Lung (tissue), 12 donors: Measurements from ENCODE around the gene ACTRT2. TPM values are rescaled to one million over a fixed set of nuclear protein-coding genes. Genes with fewer than 3 reads are reported as not detected.

Experiments
- ATAC-seq: fragments of 200-7000 bp; cut with Tn5 transposase; one replicate; pipeline ENCODE4 v1.9.1; 2020; ENCODE audit warnings: moderate number of reproducible peaks; ENCODE audit not compliant: insufficient read depth, low FRiP score
- DNase-seq, 3 donors: peaks; one replicate each; pipeline ENCODE4 v3.0.0-alpha.2; 2013 to 2017
- H3K27ac ChIP-seq, 2 donors: one replicate each; pipeline ENCODE4 v1.5.1; 2013; ENCODE audit warnings: mild to moderate bottlenecking in 2 of 2, moderate library complexity in 2 of 2, control low read depth in 1 of 2, inconsistent platforms in 1 of 2, low read depth in 1 of 2, low read length in 1 of 2
- H3K27me3 ChIP-seq, 3 donors: one replicate each; pipeline ENCODE4 v1.5.1; 2013; ENCODE audit warnings: low read length in 2 of 3; ENCODE audit not compliant: control insufficient read depth in 3 of 3, insufficient read depth in 3 of 3
- H3K36me3 ChIP-seq, 4 donors: one replicate each; pipeline ENCODE4 v1.5.1; 2013; ENCODE audit warnings: low read length in 4 of 4, mild to moderate bottlenecking in 1 of 4, moderate library complexity in 1 of 4; ENCODE audit not compliant: control insufficient read depth in 4 of 4, insufficient read depth in 4 of 4
- H3K4me1 ChIP-seq, 5 donors: one replicate each; pipeline ENCODE4 v1.5.1; 2013; ENCODE audit warnings: low read length in 5 of 5, mild to moderate bottlenecking in 2 of 5, moderate library complexity in 1 of 5; ENCODE audit not compliant: control insufficient read depth in 5 of 5, insufficient read depth in 5 of 5
- H3K4me3 ChIP-seq: one replicate; pipeline ENCODE4 v1.5.1; 2013; ENCODE audit warnings: mild to moderate bottlenecking, control low read depth, moderate library complexity
- H3K9ac ChIP-seq, 2 donors: one replicate each; pipeline ENCODE4 v1.5.1; 2013; ENCODE audit warnings: low read length in 2 of 2, control low read depth in 1 of 2; ENCODE audit not compliant: insufficient read depth in 1 of 2
- H3K9me3 ChIP-seq, 4 donors: one replicate each; pipeline ENCODE4 v1.5.1; 2013; ENCODE audit warnings: low read length in 3 of 4, mild to moderate bottlenecking in 1 of 4, moderate library complexity in 1 of 4; ENCODE audit not compliant: control insufficient read depth in 4 of 4, insufficient read depth in 3 of 4
- WGBS, 2 donors: extraction: QIAGEN DNeasy Blood & Tissue Kit; methylation state at CpG; one replicate each; pipeline ENCODE4 v1.1.7; 2013; 5-methylcytosine and 5-hydroxymethylcytosine counted together
- polyA plus RNA-seq, 2 donors: library from polyadenylated mRNA; stranded (reverse); fragments of 200-250 nt; gene quantifications; one replicate each; pipeline ENCODE4 v1.2.1, GENCODE V29; 2013
- total RNA-seq, 2 donors: library from RNA; depleted of rRNA in 1 of 2; stranded (reverse); fragments of >200 nt in 1 of 2; gene quantifications; one replicate each; pipeline ENCODE4 v1.2.1, GENCODE V29; 2014 to 2021
- TF ChIP-seq, protein P1 (sequence below): IDR thresholded peaks from 2 replicates; pipeline ENCODE4 v1.5.1; 2012; ENCODE audit warnings: mild to moderate bottlenecking; ENCODE audit errors: control extremely low read depth, extremely low read depth
- donor health status: control.
- donor health status: control.
- donor health status: Bipolar disorder and iron deficiency.
- donor health status: healthy.
- donor health status: DM: yes; HTN: yes; CAD: no.

Gene ACTRT2
- total and polyA plus RNA-seq, 4 donors, result not detected

DNA sequence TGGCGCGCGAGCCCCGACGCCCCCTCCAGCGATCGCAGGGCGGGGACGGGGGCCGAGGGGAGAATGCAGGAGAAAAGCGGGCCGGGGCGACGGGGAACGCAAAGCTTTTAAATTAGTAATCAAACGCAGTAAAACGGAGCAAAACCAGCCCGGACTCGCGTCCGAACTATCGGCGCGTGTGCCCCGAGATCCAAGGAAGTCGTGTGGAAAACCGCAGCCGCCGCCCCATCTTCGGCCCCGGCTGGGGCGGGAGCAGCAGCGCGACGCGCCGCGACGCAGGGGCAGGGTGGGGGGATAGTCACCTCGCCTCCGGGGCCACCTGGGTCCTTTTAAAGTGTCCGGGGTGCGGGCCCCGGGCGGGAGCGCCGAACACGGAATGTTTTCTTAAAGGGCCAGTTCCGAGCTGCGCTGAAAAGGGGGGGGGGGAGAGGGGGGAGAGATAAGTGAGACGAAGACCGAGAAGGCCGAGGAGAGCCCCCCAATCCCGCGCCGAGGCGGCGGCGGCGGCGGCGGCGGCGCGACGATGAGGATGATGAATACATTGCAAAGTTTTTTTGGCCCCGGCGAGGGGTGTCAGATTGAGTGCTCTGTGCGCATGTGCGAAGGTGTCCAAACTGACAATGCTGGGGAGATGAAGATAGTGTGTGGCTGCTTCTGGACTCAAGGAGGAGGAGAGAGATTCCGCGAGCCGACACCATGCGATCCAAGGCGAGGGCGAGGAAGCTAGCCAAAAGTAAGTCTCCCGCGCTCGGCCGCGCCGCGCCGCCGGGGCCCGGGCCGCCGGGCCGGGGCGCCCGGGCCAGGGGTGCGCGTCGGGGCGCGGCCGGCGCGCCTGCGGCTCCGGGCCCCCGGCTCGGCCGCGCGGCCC, 47.5 kb downstream of the ACTRT2 start, which contains the start of gene PRDM16:
TSS of gene PRDM16 (plus strand) at position 640 of the 868 bp plus-strand sequence. CDS start at position 697, 57 bp downstream.
- Histone ChIP-seq H3K27ac (peak within 1 kb of the TSS; percentile 89 to 95), H3K4me3 (peak within 1 kb of the TSS; percentile 60), H3K9me3 (no peaks in the 10 kb centered on the region), H3K27me3 (peaks cover 5 to 56% (median 53%) of the 10 kb centered on the region in 3 donors), H3K36me3 (no peaks in the 10 kb centered on the region), H3K9ac (no peak within 1 kb of the TSS), H3K4me1 (peaks cover 0 to 24% (median 2%) of the 10 kb centered on the region in 5 donors)
- DNase-seq (peak; percentile 66 to 76 (median 67)), ATAC-seq (no peak)
- WGBS, 2 donors, result 1% methylated on average over 80 to 106 of the region's 106 CpGs
- TF ChIP-seq, protein P1, sequence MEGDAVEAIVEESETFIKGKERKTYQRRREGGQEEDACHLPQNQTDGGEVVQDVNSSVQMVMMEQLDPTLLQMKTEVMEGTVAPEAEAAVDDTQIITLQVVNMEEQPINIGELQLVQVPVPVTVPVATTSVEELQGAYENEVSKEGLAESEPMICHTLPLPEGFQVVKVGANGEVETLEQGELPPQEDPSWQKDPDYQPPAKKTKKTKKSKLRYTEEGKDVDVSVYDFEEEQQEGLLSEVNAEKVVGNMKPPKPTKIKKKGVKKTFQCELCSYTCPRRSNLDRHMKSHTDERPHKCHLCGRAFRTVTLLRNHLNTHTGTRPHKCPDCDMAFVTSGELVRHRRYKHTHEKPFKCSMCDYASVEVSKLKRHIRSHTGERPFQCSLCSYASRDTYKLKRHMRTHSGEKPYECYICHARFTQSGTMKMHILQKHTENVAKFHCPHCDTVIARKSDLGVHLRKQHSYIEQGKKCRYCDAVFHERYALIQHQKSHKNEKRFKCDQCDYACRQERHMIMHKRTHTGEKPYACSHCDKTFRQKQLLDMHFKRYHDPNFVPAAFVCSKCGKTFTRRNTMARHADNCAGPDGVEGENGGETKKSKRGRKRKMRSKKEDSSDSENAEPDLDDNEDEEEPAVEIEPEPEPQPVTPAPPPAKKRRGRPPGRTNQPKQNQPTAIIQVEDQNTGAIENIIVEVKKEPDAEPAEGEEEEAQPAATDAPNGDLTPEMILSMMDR, result no peak

DNA sequence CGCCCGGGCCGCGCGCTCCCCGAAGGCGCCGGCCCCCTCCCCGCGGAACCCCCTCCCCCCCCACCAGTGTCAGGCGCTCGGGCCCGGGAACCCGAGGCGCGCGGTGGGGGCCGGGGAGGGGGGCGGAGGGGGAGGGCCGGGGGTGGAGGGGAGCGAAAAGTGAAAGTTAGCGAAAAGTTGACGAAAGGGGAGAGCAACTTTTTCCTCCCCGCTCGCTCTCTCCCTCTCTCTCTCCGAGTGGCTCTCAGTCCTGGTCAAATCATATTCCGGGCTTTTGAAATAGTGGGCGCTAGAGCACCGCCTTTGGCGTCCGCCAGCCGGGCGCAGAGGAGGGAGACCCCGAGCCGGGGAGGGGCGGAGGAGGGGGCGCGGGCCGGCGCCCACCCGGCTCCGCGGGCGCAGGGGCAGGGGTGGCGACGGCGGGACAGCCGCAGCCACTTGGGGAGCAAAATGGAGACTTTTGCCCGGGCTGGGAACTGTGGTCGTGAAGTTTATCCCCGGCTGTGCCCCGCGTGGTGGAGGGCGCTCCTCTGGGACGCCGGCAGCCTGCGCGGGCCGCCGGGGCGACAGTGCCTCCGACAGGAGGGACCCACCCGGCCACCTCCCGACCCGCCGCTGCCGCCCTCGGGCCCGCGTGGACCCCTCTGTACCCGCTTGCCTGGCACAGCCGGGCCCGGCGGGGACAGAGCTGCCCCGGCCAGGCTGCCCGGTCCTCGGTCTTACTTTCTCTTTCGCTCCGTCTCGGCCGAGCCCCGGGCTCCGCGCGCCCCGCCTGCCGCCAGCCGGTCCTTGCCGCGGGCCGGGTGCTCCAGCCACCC, 48.4 kb downstream of the ACTRT2 start:
- no peak overlapping the region for H3K9ac ChIP-seq
- ATAC-seq, result peak; percentile 3
- peak; percentile 86 to 93 (median 92) for DNase-seq

DNA sequence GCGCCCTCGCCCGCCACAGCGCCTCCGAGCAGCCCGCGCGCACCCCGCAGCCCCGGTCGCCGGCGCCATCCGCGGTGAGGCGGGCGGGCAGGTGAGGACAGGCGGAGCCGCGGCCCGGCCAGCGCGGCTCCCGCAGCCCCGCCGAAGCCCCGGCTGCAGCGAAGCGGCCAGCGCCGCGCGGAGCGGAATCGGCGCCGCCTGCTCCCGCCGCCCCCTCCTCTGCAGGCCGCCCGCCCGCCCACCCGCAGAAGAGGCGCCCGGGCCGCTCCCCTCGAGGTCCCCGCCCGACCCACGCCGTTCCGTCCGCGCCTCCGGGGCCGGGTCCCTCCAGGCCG, 49.0 kb downstream of the ACTRT2 start:
- Histone ChIP-seq H3K27ac (peak overlapping the region; percentile 89 to 95), H3K9ac (no peak overlapping the region), H3K36me3 (no peaks in the 10 kb centered on the region), H3K27me3 (peaks cover 4 to 50% (median 47%) of the 10 kb centered on the region in 3 donors), H3K4me1 (peaks cover 0 to 22% (median 6%) of the 10 kb centered on the region in 5 donors), H3K4me3 (peak overlapping the region; percentile 60), H3K9me3 (peaks cover 0 to 2% (median 0%) of the 10 kb centered on the region in 4 donors)
- DNase-seq (no peak), ATAC-seq (no peak)
- 1% methylated on average over 23 to 57 of the region's 57 CpGs for WGBS, 2 donors
- TF ChIP-seq, protein P1, result no peak

More for the DNA sequence above, 48.4 kb downstream of the ACTRT2 start:
- TF ChIP-seq, protein P1, result no peak
- H3K27ac ChIP-seq, result peak overlapping the region; percentile 89 to 95
- H3K4me3 ChIP-seq, result peak overlapping the region; percentile 60
- 1% methylated on average over 68 to 84 of the region's 91 CpGs for WGBS, 2 donors
- peaks cover 5 to 53% (median 52%) of the 10 kb centered on the region in 3 donors for H3K27me3 ChIP-seq
- no peaks in the 10 kb centered on the region for H3K36me3 ChIP-seq
- H3K9me3 ChIP-seq, result peaks cover 0 to 2% (median 0%) of the 10 kb centered on the region in 4 donors
- H3K4me1 ChIP-seq, result peaks cover 0 to 22% (median 4%) of the 10 kb centered on the region in 5 donors
